ENCODE results near the gene DYNLL1. TPM values are rescaled to one million over a fixed set of nuclear protein-coding genes. Genes with fewer than 3 reads are reported as not detected.

The DYNLL1 gene
- total RNA-seq: 242 and 291 TPM in 2 replicates

DNA sequence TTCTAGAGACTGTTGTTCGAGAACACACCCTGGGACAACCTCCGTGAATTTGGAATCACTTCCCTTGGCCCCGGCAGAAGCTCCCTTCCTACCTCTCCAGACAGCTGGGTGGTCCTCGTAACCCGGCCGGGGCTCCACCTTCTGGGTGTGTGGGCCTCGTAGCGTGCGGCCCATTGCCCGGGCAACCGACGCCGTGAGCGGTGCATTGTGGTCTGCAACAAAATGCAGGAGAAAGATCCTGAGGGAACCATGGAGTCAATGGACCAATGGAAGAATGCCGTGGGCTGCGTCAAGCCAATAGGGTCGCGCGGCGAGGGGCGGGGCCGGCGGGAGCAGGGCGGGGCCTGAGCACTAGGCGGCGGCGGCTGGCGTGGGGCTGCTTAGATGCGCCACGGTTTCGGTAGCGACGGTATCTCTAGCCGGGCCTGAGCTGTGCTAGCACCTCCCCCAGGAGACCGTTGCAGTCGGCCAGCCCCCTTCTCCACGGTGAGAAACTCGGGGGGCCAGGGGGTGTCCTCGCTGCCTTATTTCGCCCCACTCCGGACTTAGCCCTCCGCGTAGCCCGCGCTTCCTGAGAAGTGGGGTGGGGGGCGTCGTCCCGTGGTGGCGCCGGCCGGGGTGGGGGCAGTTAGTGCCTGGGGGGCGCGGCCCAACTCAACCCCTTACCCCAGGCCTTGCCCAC, at the start of gene DYNLL1:
TSS of gene DYNLL1 (plus strand) at position 383 of the 682 bp plus-strand sequence. CDS start 309 bp downstream, outside the sequence.

DNA sequence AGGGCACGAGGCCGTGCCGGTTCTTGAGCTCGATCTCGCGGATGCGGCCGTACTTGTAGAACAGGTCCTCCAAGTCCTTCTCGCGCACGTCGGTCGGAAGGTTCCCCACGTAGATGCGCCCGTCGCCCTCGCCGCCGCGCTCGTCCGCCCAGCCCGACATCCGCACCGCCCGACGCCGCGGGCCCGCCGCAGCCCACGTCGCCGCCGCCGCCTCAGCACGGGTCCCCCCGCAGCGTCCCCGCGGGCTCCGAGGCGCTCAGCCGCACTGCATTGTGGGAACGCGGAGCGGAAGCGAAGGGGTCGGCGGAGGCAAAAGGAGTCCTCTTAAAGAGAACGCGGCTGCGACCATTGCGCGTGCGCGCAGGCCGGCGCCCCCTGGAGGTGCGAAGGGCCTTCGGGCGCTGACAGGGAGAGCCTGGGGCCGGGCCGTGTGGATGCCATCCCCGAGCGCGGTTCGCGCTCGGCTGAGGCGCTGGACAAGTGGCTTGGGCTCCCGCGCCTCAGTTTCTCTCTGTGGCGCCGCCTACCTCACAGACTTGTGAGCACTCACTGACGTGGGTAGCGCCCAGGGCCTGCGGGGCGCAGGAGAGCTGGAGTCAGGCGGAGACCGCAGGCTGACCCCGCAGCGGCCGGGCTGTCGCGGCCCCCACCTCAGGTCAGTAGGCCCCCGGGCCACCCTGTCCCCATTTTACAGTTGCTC, 26.3 kb upstream of the DYNLL1 start, which contains the start of gene SRSF9:
TSS of gene SRSF9 (minus strand) at position 299 of the 700 bp plus-strand sequence. CDS start at position 160, 139 bp downstream.

DNA sequence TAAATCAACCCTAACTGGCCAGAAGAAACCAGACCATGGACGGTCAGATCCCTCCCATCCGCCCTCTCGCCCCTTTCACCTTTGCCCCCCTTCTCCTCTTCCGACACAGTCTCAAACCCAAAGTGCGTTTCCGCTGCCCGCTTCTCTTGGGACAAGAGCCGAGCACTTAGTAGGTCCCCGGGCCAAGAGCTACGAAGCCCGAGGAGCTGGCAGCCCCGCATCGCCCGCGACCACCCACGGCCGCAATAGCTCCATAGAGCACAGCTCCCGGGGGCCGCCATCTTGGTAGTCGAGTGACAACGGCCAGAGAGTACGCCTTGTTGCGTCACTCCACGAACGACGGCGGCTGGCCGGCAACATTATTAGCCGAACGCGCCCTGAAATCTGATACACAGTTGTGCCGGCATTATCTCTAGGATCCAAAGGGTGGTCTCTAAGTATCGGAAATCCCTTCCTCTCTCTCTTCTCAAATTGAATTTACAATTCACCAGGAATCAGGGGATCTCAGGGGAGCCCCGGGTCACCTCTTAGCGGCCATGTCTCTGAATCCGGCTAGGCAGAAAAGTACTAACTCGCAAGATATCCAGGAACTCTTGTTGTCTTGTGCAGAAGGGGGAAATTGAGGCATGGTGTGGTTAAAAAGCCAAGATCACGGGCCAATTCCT, 33.1 kb downstream of the DYNLL1 start, which contains the start of gene COQ5:
TSS of gene COQ5 (minus strand) at position 298 of the 665 bp plus-strand sequence. CDS start at position 281, 17 bp downstream.

DNA sequence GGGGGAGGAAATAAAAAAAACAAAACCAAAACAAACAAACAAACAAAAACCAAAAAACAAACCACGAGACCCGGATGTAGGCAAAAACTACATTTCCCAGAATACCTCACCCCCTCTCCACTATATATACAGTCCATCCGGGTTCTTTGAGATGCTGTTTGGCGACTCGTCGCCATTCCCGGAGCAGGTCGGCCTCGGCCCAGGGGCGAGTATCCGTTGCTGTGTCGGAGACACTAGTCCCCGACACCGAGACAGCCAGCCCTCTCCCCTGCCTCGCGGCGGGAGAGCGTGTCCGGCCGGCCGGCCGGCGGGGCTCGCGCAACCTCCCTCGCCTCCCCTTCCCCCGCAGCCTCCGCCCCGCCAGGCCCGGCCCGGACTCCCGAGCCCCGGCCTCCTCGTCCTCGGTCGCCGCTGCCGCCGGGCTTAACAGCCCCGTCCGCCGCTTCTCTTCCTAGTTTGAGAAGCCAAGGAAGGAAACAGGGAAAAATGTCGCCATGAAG, 38.3 kb downstream of the DYNLL1 start, which contains the start of gene RNF10:
TSS of gene RNF10 (plus strand) at position 154 of the 500 bp plus-strand sequence. CDS start 456 bp downstream, outside the sequence.

Other genes with a start within 250 kb of the DYNLL1 start
- gene PXN, start 230.4 kb upstream of the DYNLL1 start, total RNA-seq: 60.2 and 63.2 TPM in 2 replicates
- gene RNU4-2, start 204.2 kb upstream of the DYNLL1 start, total RNA-seq: under 0.01 TPM in 2 replicates
- gene RNU4-1, start 202.9 kb upstream of the DYNLL1 start, total RNA-seq: under 0.01 TPM in 2 replicates
- gene SIRT4, start 193.8 kb upstream of the DYNLL1 start, total RNA-seq: 0.50 and 2.6 TPM in 2 replicates
- gene PLA2G1B, start 168.3 kb upstream of the DYNLL1 start, total RNA-seq: not detected in 2 replicates
- not detected in 2 replicates for gene MSI1, start 126.9 kb upstream of the DYNLL1 start, total RNA-seq
- gene COX6A1, start 58.0 kb upstream of the DYNLL1 start, total RNA-seq: 355 and 387 TPM in 2 replicates
- gene TRIAP1, start 49.7 kb upstream of the DYNLL1 start, total RNA-seq: 22.5 and 27.4 TPM in 2 replicates
- gene GATC, start 49.7 kb upstream of the DYNLL1 start, total RNA-seq: 15.5 and 15.8 TPM in 2 replicates
- 58.2 and 58.8 TPM in 2 replicates for gene SRSF9, start 26.4 kb upstream of the DYNLL1 start, total RNA-seq
- gene COQ5, start 33.0 kb downstream of the DYNLL1 start, total RNA-seq: 17.8 and 24.1 TPM in 2 replicates
- 78.5 and 86.4 TPM in 2 replicates for gene RNF10, start 38.2 kb downstream of the DYNLL1 start, total RNA-seq
- gene POP5, start 85.3 kb downstream of the DYNLL1 start, total RNA-seq: 16.7 and 20.7 TPM in 2 replicates
- 0.44 TPM in 1 of 2 replicates, not detected in the other for gene CABP1, start 144.5 kb downstream of the DYNLL1 start, total RNA-seq
- gene MLEC, start 191.0 kb downstream of the DYNLL1 start, total RNA-seq: 72.6 and 74.4 TPM in 2 replicates
- 23.8 and 25.9 TPM in 2 replicates for gene UNC119B, start 214.3 kb downstream of the DYNLL1 start, total RNA-seq
- 18.6 and 24.5 TPM in 2 replicates for gene ACADS, start 229.7 kb downstream of the DYNLL1 start, total RNA-seq